Esophagus muscularis mucosa (tissue), 4 donors: Measurements from ENCODE around the gene PIM3. TPM values are rescaled to one million over a fixed set of nuclear protein-coding genes. Genes with fewer than 3 reads are reported as not detected.

Experiments used
- DNase-seq: peaks from one replicate; pipeline ENCODE4 v3.0.0-alpha.2; 2017; ENCODE audit errors: extremely low spot score
- H3K27ac ChIP-seq, 4 donors: fragments of 200-600 bp; sonication (generic); replicated peaks in 1 of 4; 1 replicate in 3 of 4; 2 replicates in 1 of 4; pipeline ENCODE4 v1.5.1; 2016 to 2019; ENCODE audit warnings: mild to moderate bottlenecking in 1 of 4
- H3K27me3 ChIP-seq, 4 donors: fragments of 200-600 bp; sonication (generic); one replicate each; pipeline versions ENCODE4 v1.5.1 to v1.6.0; 2016 to 2019
- H3K36me3 ChIP-seq, 4 donors: fragments of 200-600 bp; sonication (generic); one replicate each; pipeline ENCODE4 v1.5.1; 2016 to 2019
- H3K4me1 ChIP-seq, 4 donors: fragments of 200-600 bp; sonication (generic); one replicate each; pipeline ENCODE4 v1.5.1; 2016 to 2019
- H3K4me3 ChIP-seq, 4 donors: fragments of 200-600 bp; sonication (generic); 1 replicate in 2 of 4; 2 replicates in 2 of 4; pipeline ENCODE4 v1.5.1; 2016 to 2019; ENCODE audit warnings: mild to moderate bottlenecking in 4 of 4, moderate library complexity in 1 of 4
- H3K9me3 ChIP-seq, 4 donors: fragments of 200-600 bp; sonication (generic); 1 replicate in 3 of 4; 2 replicates in 1 of 4; pipeline ENCODE4 v1.5.1; 2016 to 2019
- CTCF ChIP-seq, 3 experiments: fragments of 200-600 bp in 2 of 3; fragments of 450-650 bp in 1 of 3; sonication (generic) in 2 of 3; IDR thresholded peaks; one replicate each; pipeline ENCODE4 v1.5.1; 2017 to 2019; ENCODE audit warnings: antibody characterized with exemption in 3 of 3, mild to moderate bottlenecking in 2 of 3, moderate library complexity in 1 of 3
- EP300 ChIP-seq: sonication (generic); formaldehyde crosslinking; IDR thresholded peaks from one replicate; pipeline ENCODE4 v1.6.1; 2017; ENCODE audit warnings: antibody characterized with exemption
- POLR2A ChIP-seq: fragments of 450-650 bp; IDR thresholded peaks from one replicate; pipeline ENCODE4 v1.6.1; 2017; ENCODE audit warnings: antibody characterized with exemption, moderate library complexity, mild to moderate bottlenecking, low read depth
- POLR2AphosphoS5 ChIP-seq, 2 donors: sonication (generic); formaldehyde crosslinking; IDR thresholded peaks; one replicate each; pipeline ENCODE4 v1.6.1; 2017; ENCODE audit warnings: antibody characterized with exemption in 2 of 2
- WGBS: methylation state at CpG from one replicate; pipeline ENCODE4 v1.1.5; 2018; 5-methylcytosine and 5-hydroxymethylcytosine counted together
- intact Hi-C: fragments of 100-400 bp; cut with DNase I; formaldehyde crosslinking; loops from one replicate; pipeline ENCODE4 v1.15.1; 2023
- total RNA-seq, 4 donors: library from RNA; depleted of rRNA; stranded (reverse); fragments of >200 nt; gene quantifications; one replicate each; pipeline versions ENCODE4 v1.1.0 to v1.2.1, GENCODE V29; 2016

PIM3 gene
- total RNA-seq, 4 donors from 2014 or later = 36.1 to 106 (median 56.5) TPM

- peaks cover 77 to 90% (median 80%) of the 10 kb centered on the region in 4 donors for H3K4me1 ChIP-seq
- intact Hi-C loops = loop anchor here (5.0 kb wide), 3 partner anchors 38 to 248 kb away; no protein-coding TSS in a partner anchor
- DNase-seq = no peak
- no peaks in the 10 kb centered on the region for H3K36me3 ChIP-seq
- H3K27ac ChIP-seq = peak overlapping the region; percentile 88 to 98 (median 93)
- peaks cover 0 to 6% (median 0%) of the 10 kb centered on the region in 4 donors for H3K27me3 ChIP-seq
- peak overlapping the region; percentile 57 to 69 (median 62) for H3K4me3 ChIP-seq
- TF ChIP-seq EP300 (no peak), POLR2AphosphoS5 (IDR thresholded peaks at IDR 0.05) (peak; percentile 18 to 27), POLR2A (peak; percentile 39)
- H3K9me3 ChIP-seq = no peaks in the 10 kb centered on the region
- WGBS = no CpG with 5 or more reads among the region's 24 CpGs
Measured at GRCh38 chr22:49934160-49934890, 26.2 kb upstream of the PIM3 start.

GRCh38 chr22:49934891-49935557 lies 25.5 kb upstream of the PIM3 start:
- intact Hi-C loops = loop anchor here (5.0 kb wide), 3 partner anchors 37 to 247 kb away; no protein-coding TSS in a partner anchor
- H3K27me3 ChIP-seq = no peaks in the 10 kb centered on the region
- H3K4me1 ChIP-seq = peaks cover 70 to 83% (median 74%) of the 10 kb centered on the region in 4 donors
- peak; percentile 94 for DNase-seq
- peak overlapping the region; percentile 88 to 98 (median 93) for H3K27ac ChIP-seq
- H3K4me3 ChIP-seq = peak overlapping the region; percentile 57 to 69 (median 62)
- TF ChIP-seq POLR2A = no peak
- TF ChIP-seq CTCF (IDR thresholded peaks at IDR 0.05) = no peak
- TF ChIP-seq POLR2AphosphoS5 (IDR thresholded peaks at IDR 0.05) = peak in 1 of 2 donors; percentile 19
- no peak for TF ChIP-seq EP300
- H3K36me3 ChIP-seq = no peaks in the 10 kb centered on the region
- H3K9me3 ChIP-seq = no peaks in the 10 kb centered on the region
- no CpG with 5 or more reads among the region's 56 CpGs for WGBS

GRCh38 chr22:49935561-49935960 lies 25.0 kb upstream of the PIM3 start:
- H3K27ac ChIP-seq = peak overlapping the region; percentile 88 to 98 (median 93)
- H3K27me3 ChIP-seq = no peaks in the 10 kb centered on the region
- H3K4me1 ChIP-seq = peaks cover 65 to 78% (median 69%) of the 10 kb centered on the region in 4 donors
- no CpG with 5 or more reads among the region's 16 CpGs for WGBS
- H3K4me3 ChIP-seq = peak overlapping the region; percentile 57 to 69 (median 62)
- no peak for DNase-seq
- intact Hi-C loops = no loop called here
- TF ChIP-seq CTCF (IDR thresholded peaks at IDR 0.05) (no peak), POLR2A (no peak), EP300 (no peak), POLR2AphosphoS5 (IDR thresholded peaks at IDR 0.05) (no peak)
- H3K36me3 ChIP-seq = no peaks in the 10 kb centered on the region
- no peaks in the 10 kb centered on the region for H3K9me3 ChIP-seq

- Histone ChIP-seq H3K27ac (peak overlapping the region; percentile 88 to 98 (median 93)), H3K9me3 (no peaks in the 10 kb centered on the region), H3K4me1 (peaks cover 58 to 70% (median 63%) of the 10 kb centered on the region in 4 donors), H3K4me3 (peak overlapping the region; percentile 57 to 69 (median 62)), H3K27me3 (no peaks in the 10 kb centered on the region), H3K36me3 (no peaks in the 10 kb centered on the region)
- WGBS = 15% methylated on average over 18 of the region's 52 CpGs
- no peak for TF ChIP-seq CTCF (IDR thresholded peaks at IDR 0.05)
- TF ChIP-seq POLR2AphosphoS5 (IDR thresholded peaks at IDR 0.05) = peak; percentile 80 to 89
- TF ChIP-seq EP300 = no peak
- TF ChIP-seq POLR2A = peak; percentile 44
- DNase-seq = peak; percentile 98
- intact Hi-C loops = no loop called here
Measured at GRCh38 chr22:49936018-49936972, 24.3 kb upstream of the PIM3 start.
